HT-29 (cell line): Measurements from ENCODE around the gene PDPR. TPM values are rescaled to one million over a fixed set of nuclear protein-coding genes. Genes with fewer than 3 reads are reported as not detected.

Experiments
- small RNA-seq: library from RNA; depleted of rRNA; stranded (forward); fragments of <200 nt; gene quantifications from one replicate; pipeline ENCODE3, GENCODE V24; 2014
- total RNA-seq: library from RNA; depleted of rRNA; stranded (reverse); fragments of >200 nt; shearing (Covaris generic); gene quantifications from 2 replicates; pipeline ENCODE4 v1.2.3, GENCODE V29; 2014; rRNA removed

PDPR gene
- total RNA-seq, 1 experiment from 2014 or later = 13.7 TPM

Small RNA genes lying within 50 kb of the gene (small RNA-seq; reads per million reads assigned to genes)
- not detected for gene AC009060.2

Other genes with a start within 250 kb of the PDPR start
- not detected in 2 replicates for gene CLEC18A, start 163.0 kb upstream of the PDPR start, total RNA-seq
- gene CLEC18C, start 59.5 kb downstream of the PDPR start, total RNA-seq = 0.33 and 0.76 TPM in 2 replicates
- 27.5 and 28.5 TPM in 2 replicates for gene EXOSC6, start 137.6 kb downstream of the PDPR start, total RNA-seq
- 71.3 and 79.2 TPM in 2 replicates for gene AARS1, start 175.2 kb downstream of the PDPR start, total RNA-seq
- gene DDX19B, start 184.9 kb downstream of the PDPR start, total RNA-seq = 42.8 and 43.7 TPM in 2 replicates
- gene DDX19A, start 232.6 kb downstream of the PDPR start, total RNA-seq = 35.4 and 37.5 TPM in 2 replicates